ENCODE data around the gene CERS6. TPM values are rescaled to one million over a fixed set of nuclear protein-coding genes. Genes with fewer than 3 reads are reported as not detected.
"Not testable (repeated sequence)": the region's sequence is repeated elsewhere in the genome, so short reads cannot be mapped to it uniquely, and the experiment has no call there.

The CERS6 gene
- total RNA-seq, 2 donors from 2014 or later = 11.0 to 15.0 TPM

GRCh38 chr2:168787782-168788376 lies 331.8 kb downstream of the CERS6 start:
- Mint-ChIP-seq H3K27ac (no peak overlapping the region), H3K9me3 (peaks cover 0 to 4% of the 10 kb centered on the region in 2 donors), H3K36me3 (no peaks in the 10 kb centered on the region)
- no peak for ATAC-seq
- DNase-seq (ENCODE audit: low spot score in 2 of 2) = no peak

GRCh38 chr2:168789776-168790175 lies 333.7 kb downstream of the CERS6 start:
- ATAC-seq (no peak), DNase-seq (ENCODE audit: low spot score in 2 of 2) (no peak)
- Mint-ChIP-seq H3K36me3 (no peaks in the 10 kb centered on the region), H3K9me3 (peaks cover 0 to 4% of the 10 kb centered on the region in 2 donors), H3K27ac (no peak overlapping the region)

GRCh38 chr2:168790226-168790902 lies 334.3 kb downstream of the CERS6 start:
- H3K36me3 Mint-ChIP-seq = no peaks in the 10 kb centered on the region
- no peak overlapping the region for H3K27ac Mint-ChIP-seq
- DNase-seq (ENCODE audit: low spot score in 2 of 2) (no peak), ATAC-seq (no peak)
- H3K9me3 Mint-ChIP-seq = peaks cover 0 to 4% of the 10 kb centered on the region in 2 donors

GRCh38 chr2:168791140-168791539 lies 335.1 kb downstream of the CERS6 start:
- not testable (repeated sequence) for H3K36me3 Mint-ChIP-seq; H3K9me3 Mint-ChIP-seq; DNase-seq (ENCODE audit: low spot score in 2 of 2); H3K27ac Mint-ChIP-seq; ATAC-seq

GRCh38 chr2:168793596-168793995 lies 337.5 kb downstream of the CERS6 start:
- DNase-seq (ENCODE audit: low spot score in 2 of 2) (no peak), ATAC-seq (no peak)
- Mint-ChIP-seq H3K36me3 (no peaks in the 10 kb centered on the region), H3K27ac (no peak overlapping the region), H3K9me3 (peaks cover 0 to 4% of the 10 kb centered on the region in 2 donors)

GRCh38 chr2:168794968-168795367 lies 338.9 kb downstream of the CERS6 start:
- Mint-ChIP-seq H3K36me3 (no peaks in the 10 kb centered on the region), H3K9me3 (peaks cover 0 to 4% of the 10 kb centered on the region in 2 donors), H3K27ac (no peak overlapping the region)
- DNase-seq (ENCODE audit: low spot score in 2 of 2) (no peak), ATAC-seq (no peak)

GRCh38 chr2:168796090-168796577 lies 340.1 kb downstream of the CERS6 start:
- no peaks in the 10 kb centered on the region for H3K9me3 Mint-ChIP-seq
- no peak for ATAC-seq
- DNase-seq (ENCODE audit: low spot score in 2 of 2) = no peak
- no peaks in the 10 kb centered on the region for H3K36me3 Mint-ChIP-seq
- H3K27ac Mint-ChIP-seq = no peak overlapping the region

GRCh38 chr2:168796583-168797285 lies 340.7 kb downstream of the CERS6 start:
- Mint-ChIP-seq H3K36me3 (no peaks in the 10 kb centered on the region), H3K9me3 (no peaks in the 10 kb centered on the region)

GRCh38 chr2:168797286-168797655 lies 341.2 kb downstream of the CERS6 start:
- ATAC-seq = no peak
- Mint-ChIP-seq H3K9me3 (no peaks in the 10 kb centered on the region), H3K27ac (no peak overlapping the region), H3K36me3 (no peaks in the 10 kb centered on the region)
- DNase-seq (ENCODE audit: low spot score in 2 of 2) = no peak

More at GRCh38 chr2:168796583-168797285, 340.7 kb downstream of the CERS6 start:
- H3K27ac Mint-ChIP-seq = peak overlapping the region in 1 of 2 donors; percentile 25
- no peak for DNase-seq (ENCODE audit: low spot score in 2 of 2)
- ATAC-seq = no peak

- no peaks in the 10 kb centered on the region for H3K9me3 Mint-ChIP-seq
- ATAC-seq (no peak), DNase-seq (ENCODE audit: low spot score in 2 of 2) (no peak)
- H3K36me3 Mint-ChIP-seq = no peaks in the 10 kb centered on the region
- H3K27ac Mint-ChIP-seq = no peak overlapping the region
Observed at GRCh38 chr2:168798076-168798887, 342.2 kb downstream of the CERS6 start.

GRCh38 chr2:168798888-168799410 lies 342.9 kb downstream of the CERS6 start:
- Mint-ChIP-seq H3K9me3 (no peaks in the 10 kb centered on the region), H3K27ac (no peak overlapping the region), H3K36me3 (no peaks in the 10 kb centered on the region)
- ATAC-seq = no peak
- no peak for DNase-seq (ENCODE audit: low spot score in 2 of 2)

GRCh38 chr2:168801471-168801870 lies 345.4 kb downstream of the CERS6 start:
- H3K9me3 Mint-ChIP-seq = no peaks in the 10 kb centered on the region
- H3K27ac Mint-ChIP-seq = peak overlapping the region in 1 of 2 donors; percentile 50
- ATAC-seq (no peak), DNase-seq (ENCODE audit: low spot score in 2 of 2) (no peak)
- no peaks in the 10 kb centered on the region for H3K36me3 Mint-ChIP-seq

GRCh38 chr2:168801961-168802858 lies 346.1 kb downstream of the CERS6 start, which contains the start of gene NOSTRIN:
Gene NOSTRIN (plus strand): TSS chr2:168802637. CDS start chr2:168802647, 10 bp downstream.
- H3K9me3 Mint-ChIP-seq = no peaks in the 10 kb centered on the region
- DNase-seq (ENCODE audit: low spot score in 2 of 2) = no peak
- H3K36me3 Mint-ChIP-seq = no peaks in the 10 kb centered on the region
- H3K27ac Mint-ChIP-seq = peak within 1 kb of the TSS in 1 of 2 donors; percentile 50
- no peak for ATAC-seq

- ATAC-seq (no peak), DNase-seq (ENCODE audit: low spot score in 2 of 2) (no peak)
- Mint-ChIP-seq H3K9me3 (no peaks in the 10 kb centered on the region), H3K36me3 (no peaks in the 10 kb centered on the region), H3K27ac (no peak overlapping the region)
Observed at GRCh38 chr2:168802859-168803725, 347.0 kb downstream of the CERS6 start.

- DNase-seq (ENCODE audit: low spot score in 2 of 2) (no peak), ATAC-seq (no peak)
- Mint-ChIP-seq H3K27ac (no peak overlapping the region), H3K9me3 (no peaks in the 10 kb centered on the region), H3K36me3 (no peaks in the 10 kb centered on the region)
Observed at GRCh38 chr2:168804214-168804613, 348.1 kb downstream of the CERS6 start.

Measured in activated naive CD4-positive, alpha-beta T cell treated with anti-CD3 and anti-CD28 coated beads, Interleukin-2, amount 50 U/mL, for 72 hours (primary cell).